GM12878 (cell line): ENCODE measurements around the gene PAX6. TPM values are rescaled to one million over a fixed set of nuclear protein-coding genes. Genes with fewer than 3 reads are reported as not detected.

Source experiments
- ATAC-seq: fragments of 200-7000 bp; cut with Tn5 transposase; 3 replicates; pipeline ENCODE4 v1.9.1; 2020; ENCODE audit warnings: mild to moderate bottlenecking, moderate library complexity
- BruUV-seq: library from RNA; stranded (reverse); fragments of 400-500 nt; replicated peaks from 2 replicates; lab custom pipeline; 2021; lab: Mats Ljungman, UMichigan
- CTCF ChIA-PET: fragments of 300-600 bp; sonication (Branson Sonifier 250); formaldehyde crosslinking; extraction: SDS; loops from one replicate; lab custom pipeline; 2021; ENCODE audit warnings: inconsistent platforms; lab: Yijun Ruan, JAX
- POLR2A ChIA-PET: fragments of 350-600 bp; formaldehyde crosslinking; extraction: SDS; loops from one replicate; lab custom pipeline; 2021; ENCODE audit warnings: inconsistent platforms; lab: Charles Lee
- RAD21 ChIA-PET: fragments of 300-600 bp; sonication (Branson Sonifier 250); formaldehyde crosslinking; loops from one replicate; lab custom pipeline; 2023; ENCODE audit warnings: antibody characterized with exemption; ENCODE audit not compliant: unreplicated experiment; lab: Charles Lee
- SMC1A ChIA-PET: fragments of 300-600 bp; sonication (Branson Sonifier 250); formaldehyde crosslinking; loops from one replicate; lab custom pipeline; 2023; ENCODE audit not compliant: unreplicated experiment, uncharacterized antibody; lab: Charles Lee
- DNase-seq: peaks from one replicate; pipeline ENCODE4 v3.0.0-alpha.2; 2011; ENCODE audit warnings: low read depth, low spot score
- FAIRE-seq: peaks from 3 replicates; lab custom pipeline; 2011; peaks lifted over from hg19 to GRCh38; lab: Jason Lieb, UNC
- H2AFZ ChIP-seq: 2 replicates; pipeline ENCODE4 v1.6.0; 2011; ENCODE audit warnings: low read depth, low read length, control low read depth; ENCODE audit not compliant: control insufficient read depth
- H3K27ac ChIP-seq: 2 replicates; pipeline ENCODE4 v1.5.1; 2011; ENCODE audit warnings: control low read depth; ENCODE audit not compliant: control insufficient read depth, insufficient read depth
- H3K27me3 ChIP-seq, 2 experiments: replicated peaks in 1 of 2; 2 replicates each; pipeline versions ENCODE4 v1.6.0 to v1.6.1; 2011; ENCODE audit warnings: low read length in 1 of 2; ENCODE audit not compliant: control insufficient read depth in 2 of 2, insufficient read depth in 2 of 2
- H3K36me3 ChIP-seq, 2 experiments: 2 replicates each; pipeline ENCODE4 v1.5.1; 2011; ENCODE audit warnings: low read length in 1 of 2; ENCODE audit not compliant: control insufficient read depth in 2 of 2, insufficient read depth in 2 of 2
- H3K4me1 ChIP-seq: 2 replicates; pipeline ENCODE4 v1.6.1; 2011; ENCODE audit warnings: mild to moderate bottlenecking, low read length, moderate library complexity, mixed read lengths; ENCODE audit not compliant: control insufficient read depth, insufficient read depth
- H3K4me2 ChIP-seq: 2 replicates; pipeline ENCODE4 v1.6.0; 2011; ENCODE audit warnings: control low read depth; ENCODE audit not compliant: control insufficient read depth, insufficient read depth
- H3K4me3 ChIP-seq: fragments of 200-600 bp; sonication (generic); 2 replicates; pipeline ENCODE4 v1.5.1; 2016
- H3K79me2 ChIP-seq: 2 replicates; pipeline ENCODE4 v1.6.0; 2011; ENCODE audit warnings: low read length; ENCODE audit not compliant: control insufficient read depth, insufficient read depth
- H3K9ac ChIP-seq: 2 replicates; pipeline ENCODE4 v1.8.0; 2011; ENCODE audit warnings: low read length, control low read depth, mixed read lengths; ENCODE audit not compliant: control insufficient read depth, insufficient read depth
- H3K9me3 ChIP-seq: replicated peaks from 3 replicates; pipeline ENCODE4 v1.5.1; 2011; ENCODE audit warnings: mild to moderate bottlenecking, low read length; ENCODE audit not compliant: control insufficient read depth, insufficient read depth
- H4K20me1 ChIP-seq: 2 replicates; pipeline ENCODE4 v1.6.0; 2011; ENCODE audit not compliant: control insufficient read depth, insufficient read depth
- BACH1 ChIP-seq: fragments of 450-650 bp; IDR thresholded peaks from 2 replicates; pipeline ENCODE4 v1.6.1; 2017; ENCODE audit warnings: mild to moderate bottlenecking, borderline replicate concordance
- ELK1 ChIP-seq: IDR thresholded peaks from 2 replicates; pipeline ENCODE4 v1.6.1; 2012; ENCODE audit warnings: low read depth, low read length, improper control_type of control experiment
- EP300 ChIP-seq, 2 experiments: fragments of 150-350 bp in 1 of 2; IDR thresholded peaks; 2 replicates each; pipeline ENCODE4 v1.6.1; 2011 to 2012; ENCODE audit warnings: low read depth in 2 of 2, low read length in 2 of 2, borderline replicate concordance in 1 of 2, improper control_type of control experiment in 1 of 2, inconsistent platforms in 1 of 2; ENCODE audit not compliant: control insufficient read depth in 1 of 2
- HDAC6 ChIP-seq: fragments of 200-600 bp; sonication (generic); IDR thresholded peaks from one replicate; pipeline ENCODE4 v1.8.0; 2017; ENCODE audit warnings: antibody characterized with exemption; ENCODE audit not compliant: unreplicated experiment
- HSF1 ChIP-seq: fragments of 150-350 bp; IDR thresholded peaks from 2 replicates; pipeline ENCODE4 v1.6.1; 2014; ENCODE audit warnings: mild to moderate bottlenecking, low read depth, low read length
- IKZF2 ChIP-seq, 2 experiments: fragments of 450-650 bp; IDR thresholded peaks; 2 replicates each; pipeline ENCODE4 v1.6.1; 2017; ENCODE audit warnings: mild to moderate bottlenecking in 2 of 2, moderate library complexity in 2 of 2
- JUNB ChIP-seq: IDR thresholded peaks from 2 replicates; pipeline ENCODE4 v1.6.1; 2016; ENCODE audit warnings: antibody characterized with exemption, mild to moderate bottlenecking
- MAX ChIP-seq: IDR thresholded peaks from 2 replicates; pipeline ENCODE4 v1.6.1; 2012; ENCODE audit warnings: low read depth, low read length, improper control_type of control experiment
- NR2C1 ChIP-seq: fragments of 450-650 bp; IDR thresholded peaks from 2 replicates; pipeline ENCODE4 v1.6.1; 2017; ENCODE audit warnings: antibody characterized with exemption, mild to moderate bottlenecking, moderate library complexity
- NRF1 ChIP-seq: conservative IDR thresholded peaks from 2 replicates; pipeline ENCODE4 v1.6.1; 2011; ENCODE audit warnings: mild to moderate bottlenecking, low read depth, low read length, improper control_type of control experiment
- RELB ChIP-seq: fragments of 450-650 bp; IDR thresholded peaks from 2 replicates; pipeline ENCODE4 v1.6.1; 2017; ENCODE audit warnings: low read depth, mild to moderate bottlenecking, moderate library complexity
- SMARCA5 ChIP-seq: fragments of 450-650 bp; IDR thresholded peaks from 2 replicates; pipeline ENCODE4 v1.6.1; 2017; ENCODE audit warnings: mild to moderate bottlenecking
- SRF ChIP-seq, 2 experiments: IDR thresholded peaks; 2 replicates each; pipeline ENCODE4 v1.6.1; 2011; ENCODE audit warnings: low read depth in 2 of 2, low read length in 2 of 2, mild to moderate bottlenecking in 1 of 2, moderate library complexity in 1 of 2
- YBX1 ChIP-seq: fragments of 450-650 bp; IDR thresholded peaks from 2 replicates; pipeline ENCODE4 v1.6.1; 2016; ENCODE audit warnings: antibody characterized with exemption
- ZBED1 ChIP-seq: IDR thresholded peaks from 2 replicates; pipeline ENCODE4 v1.6.1; 2016; ENCODE audit warnings: borderline replicate concordance
- WGBS: methylation state at CpG from one replicate; pipeline ENCODE4 v1.1.6; 2016; ENCODE audit warnings: low lambda C conversion rate; ENCODE audit not compliant: insufficient replicate concordance, insufficient coverage; ENCODE audit errors: missing lambda C conversion rate; 5-methylcytosine and 5-hydroxymethylcytosine counted together
- in situ Hi-C: fragments of 300-500 bp; cut with MboI; formaldehyde crosslinking; loops from 9 replicates; pipeline ENCODE4 v1.14.3; 2018; ENCODE audit warnings: mixed read lengths
- intact Hi-C: fragments of 100-400 bp; cut with micrococcal nuclease; formaldehyde crosslinking; loops from one replicate; pipeline ENCODE4 v1.14.2; 2022; ENCODE audit not compliant: unreplicated experiment
- polyA plus RNA-seq, 11 experiments: library from polyadenylated mRNA; depleted of rRNA in 4 of 11; unstranded in 6 of 11; stranded (reverse) in 5 of 11; fragments of >200 nt; fragmentation: Nextera tagmentation in 4 of 11; fragmentation: Illumina TruSeq in 1 of 11; extraction: Ambion mirVana in 4 of 11; extraction: Trizol in 1 of 11; gene quantifications; 1 replicate in 1 of 11; 2 replicates in 10 of 11; pipeline versions ENCODE4 v1.2.1 to v1.2.3, GENCODE V29; 2011 to 2016; ENCODE audit warnings: inconsistent platforms in 2 of 11, missing spikeins in 2 of 11, low read depth in 1 of 11
- total RNA-seq, 4 experiments: library from RNA; depleted of rRNA in 3 of 4; stranded (reverse); fragments of >200 nt in 3 of 4; fragmentation: Illumina TruSeq in 1 of 4; extraction: Trizol in 1 of 4; gene quantifications; 2 replicates each; pipeline versions ENCODE4 v1.2.1 to v1.2.3, GENCODE V29; 2013 to 2021

PAX6 gene
- total and polyA plus RNA-seq, 10 of the 15 experiments (the other 5 are each of a cell fraction or from before 2014, with no cell fraction given) = 0.06 to 0.26 (median 0.10) TPM; not detected in 3

GRCh38 chr11:31793264-31793663 is 17.9 kb downstream of the PAX6 start:
- BruUV-seq = no TSS peak
- in situ Hi-C loops = no loop called here
- Histone ChIP-seq H3K4me1 (no peaks in the 10 kb centered on the region), H3K36me3 (no peaks in the 10 kb centered on the region), H4K20me1 (no peaks in the 10 kb centered on the region), H3K4me3 (no peak overlapping the region), H3K4me2 (no peak overlapping the region), H3K27me3 (peaks cover 2 to 8% of the 10 kb centered on the region in 2 experiments), H3K79me2 (no peaks in the 10 kb centered on the region), H3K9ac (no peak overlapping the region), H3K27ac (no peak overlapping the region), H2AFZ (no peak overlapping the region), H3K9me3 (no peaks in the 10 kb centered on the region)
- SMC1A ChIA-PET = no interaction called here
- FAIRE-seq (no peak), DNase-seq (no peak), ATAC-seq (no peak)
- intact Hi-C loops = no loop called here
- no peak for TF ChIP-seq MAX
- WGBS = 65% methylated on average over 10 of the region's 10 CpGs
- CTCF ChIA-PET = no interaction called here
- RAD21 ChIA-PET = no interaction called here
- POLR2A ChIA-PET = no interaction called here

GRCh38 chr11:31792456-31792855 is 18.7 kb downstream of the PAX6 start:
- H4K20me1 ChIP-seq = no peaks in the 10 kb centered on the region
- H3K4me2 ChIP-seq = no peak overlapping the region
- ATAC-seq (no peak), DNase-seq (no peak), FAIRE-seq (no peak)
- POLR2A ChIA-PET = no interaction called here
- H3K9me3 ChIP-seq = no peaks in the 10 kb centered on the region
- TF ChIP-seq NR2C1 = no peak
- TF ChIP-seq SMARCA5 = no peak
- no peak for TF ChIP-seq ZBED1
- TF ChIP-seq HDAC6 = no peak
- TF ChIP-seq SRF (IDR thresholded peaks at IDR 0.05; ENCODE audit: low read depth in 2 of 2, low read length in 2 of 2) = no peak
- TF ChIP-seq HSF1 = no peak
- TF ChIP-seq NRF1 = no peak
- no peak for TF ChIP-seq YBX1
- no peak for TF ChIP-seq ELK1
- no peak for TF ChIP-seq EP300 (IDR thresholded peaks at IDR 0.05; ENCODE audit: borderline replicate concordance in 1 of 2, control insufficient read depth in 1 of 2, low read depth in 2 of 2, low read length in 2 of 2)
- TF ChIP-seq BACH1 = no peak
- TF ChIP-seq JUNB = no peak
- TF ChIP-seq IKZF2 (IDR thresholded peaks at IDR 0.05) = no peak
- no peak for TF ChIP-seq RELB
- no peaks in the 10 kb centered on the region for H3K36me3 ChIP-seq
- 15% methylated on average over 2 of the region's 2 CpGs for WGBS
- intact Hi-C loops (no loop called here), in situ Hi-C loops (no loop called here)
- H2AFZ ChIP-seq = no peak overlapping the region
- no TSS peak for BruUV-seq
- RAD21 ChIA-PET = no interaction called here
- no peaks in the 10 kb centered on the region for H3K79me2 ChIP-seq
- H3K9ac ChIP-seq = no peak overlapping the region
- H3K27me3 ChIP-seq = peaks cover 1 to 2% of the 10 kb centered on the region in 2 experiments
- H3K4me1 ChIP-seq = no peaks in the 10 kb centered on the region
- H3K27ac ChIP-seq = no peak overlapping the region
- CTCF ChIA-PET = no interaction called here
- SMC1A ChIA-PET = no interaction called here
- H3K4me3 ChIP-seq = no peak overlapping the region
